Common myeloid progenitor, CD34-positive (primary cell): Measurements from ENCODE around the gene MSL1.

Source experiments
- CTCF ChIA-PET: fragments of 350-600 bp; sonication (Branson Sonifier 250); formaldehyde crosslinking; loops from one replicate; lab custom pipeline; 2021; ENCODE audit warnings: antibody characterized with exemption; lab: Charles Lee
- POLR2A ChIA-PET: fragments of 350-600 bp; sonication (Branson Sonifier 250); formaldehyde crosslinking; loops from one replicate; lab custom pipeline; 2021; ENCODE audit warnings: antibody characterized with exemption; lab: Charles Lee
- DNase-seq, 3 donors: peaks; one replicate each; pipeline versions ENCODE4 v3.0.0 to v3.0.0-alpha.2; 2013
- H3K27ac ChIP-seq, 2 experiments: 1 replicate in 1 of 2; 2 replicates in 1 of 2; pipeline ENCODE4 v1.7.0; 2013; ENCODE audit warnings: inconsistent platforms in 2 of 2, low read length in 2 of 2, mild to moderate bottlenecking in 2 of 2, low read depth in 1 of 2, moderate library complexity in 1 of 2; ENCODE audit not compliant: severe bottlenecking in 2 of 2, insufficient read depth in 1 of 2, poor library complexity in 1 of 2
- H3K27me3 ChIP-seq, 5 experiments: replicated peaks in 2 of 5; 1 replicate in 3 of 5; 2 replicates in 2 of 5; pipeline versions ENCODE4 v1.6.1 to v1.7.0; 2013; ENCODE audit warnings: low read length in 4 of 5, mild to moderate bottlenecking in 2 of 5, moderate library complexity in 2 of 5, inconsistent platforms in 1 of 5; ENCODE audit not compliant: insufficient read depth in 5 of 5, control insufficient read depth in 4 of 5
- H3K36me3 ChIP-seq, 4 experiments: 1 replicate in 2 of 4; 2 replicates in 2 of 4; pipeline versions ENCODE4 v1.6.1 to v1.7.0; 2013; ENCODE audit warnings: low read length in 3 of 4, control low read depth in 1 of 4, mild to moderate bottlenecking in 1 of 4; ENCODE audit not compliant: control insufficient read depth in 4 of 4, insufficient read depth in 4 of 4
- H3K4me1 ChIP-seq, 4 experiments: 1 replicate in 3 of 4; 2 replicates in 1 of 4; pipeline versions ENCODE4 v1.6.1 to v1.7.1; 2013; ENCODE audit warnings: low read length in 3 of 4, mild to moderate bottlenecking in 3 of 4, control low read depth in 1 of 4, inconsistent platforms in 1 of 4, moderate library complexity in 1 of 4; ENCODE audit not compliant: control insufficient read depth in 4 of 4, insufficient read depth in 4 of 4; ENCODE audit errors: control extremely low read depth in 1 of 4
- H3K4me3 ChIP-seq, 7 experiments: 1 replicate in 4 of 7; 2 replicates in 3 of 7; pipeline versions ENCODE4 v1.5.1 to v1.7.0; 2013; ENCODE audit warnings: mild to moderate bottlenecking in 7 of 7, low read length in 6 of 7, moderate library complexity in 6 of 7, inconsistent platforms in 2 of 7, low read depth in 2 of 7, control low read depth in 1 of 7; ENCODE audit not compliant: insufficient read depth in 4 of 7, control insufficient read depth in 1 of 7; ENCODE audit errors: extremely low read depth in 1 of 7
- H3K9me3 ChIP-seq, 5 experiments: 1 replicate in 4 of 5; 2 replicates in 1 of 5; pipeline versions ENCODE4 v1.6.1 to v1.7.1; 2013; ENCODE audit warnings: low read length in 4 of 5, mild to moderate bottlenecking in 2 of 5, inconsistent platforms in 1 of 5, low read depth in 1 of 5, moderate library complexity in 1 of 5; ENCODE audit not compliant: control insufficient read depth in 4 of 5, insufficient read depth in 2 of 5; ENCODE audit errors: control extremely low read depth in 1 of 5
- WGBS: methylation state at CpG from one replicate; pipeline ENCODE4 v1.1.5; 2013; ENCODE audit not compliant: insufficient coverage; 5-methylcytosine and 5-hydroxymethylcytosine counted together

Gene MSL1

DNA sequence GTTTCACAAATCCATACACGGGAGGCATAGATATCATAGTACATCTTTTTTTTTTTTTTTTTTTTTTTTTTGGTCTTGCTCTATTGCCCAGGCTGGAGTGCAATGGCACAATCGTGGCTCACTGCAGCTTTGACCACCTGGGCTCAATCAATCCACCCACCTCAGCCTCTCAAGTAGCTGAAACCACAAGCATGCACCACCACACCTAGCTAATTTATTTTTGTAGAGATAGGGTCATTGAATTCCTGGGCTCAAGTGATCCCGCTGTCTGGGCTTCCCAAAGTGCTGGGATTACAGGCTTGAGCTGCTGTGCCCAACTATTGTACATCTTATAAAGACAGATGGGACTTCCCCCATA is 52.0 kb downstream of the MSL1 start:
- Histone ChIP-seq H3K4me1 (peaks cover 0 to 16% (median 11%) of the 10 kb centered on the region in 4 experiments), H3K4me3 (no peak overlapping the region), H3K27me3 (peaks cover 0 to 7% (median 0%) of the 10 kb centered on the region in 5 experiments), H3K36me3 (peaks cover 19 to 53% (median 41%) of the 10 kb centered on the region in 4 experiments), H3K27ac (no peak overlapping the region), H3K9me3 (no peaks in the 10 kb centered on the region)
- no peak for DNase-seq
- WGBS, result 100% methylated on average over 1 of the region's 3 CpGs
- ChIA-PET CTCF (interaction anchor here (0.8 to 4.1 kb wide), 8 partner anchors 10 to 193 kb away, joined by 3 to 28 read pairs (median 4); partner anchors contain the start of gene PSMD3), POLR2A (interaction anchor here (0.7 kb wide), 1 partner anchor 46 kb away, joined by 4 read pairs; no protein-coding TSS in a partner anchor)

DNA sequence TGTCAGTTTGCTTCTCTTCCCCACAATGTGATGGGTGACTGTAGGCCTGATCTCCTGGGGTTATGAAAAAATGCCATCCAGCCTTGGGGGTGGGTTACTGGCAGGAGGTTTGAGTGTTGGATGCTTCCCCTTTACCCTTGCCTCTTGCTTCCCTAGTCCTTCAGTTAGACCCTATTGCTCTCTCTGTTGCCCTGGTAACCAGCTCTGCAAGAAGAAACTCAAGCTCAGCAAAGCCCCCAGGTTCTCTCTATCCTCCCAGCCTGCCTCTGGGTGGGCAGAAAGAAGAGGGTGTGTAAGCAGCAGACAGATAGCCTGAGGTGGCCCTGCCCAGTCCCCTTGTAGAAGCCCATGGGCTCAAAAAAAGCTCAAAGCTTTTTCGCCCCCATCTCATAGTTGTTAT is 52.7 kb downstream of the MSL1 start:
- ChIA-PET POLR2A (no interaction called here), CTCF (interaction anchor here (0.5 to 4.1 kb wide), 8 partner anchors 11 to 193 kb away, joined by 3 to 28 read pairs (median 4); partner anchors contain the start of gene PSMD3)
- H3K9me3 ChIP-seq, result no peaks in the 10 kb centered on the region
- DNase-seq, result peak in 2 of 3 donors; percentile 49 to 55
- peaks cover 0 to 8% (median 0%) of the 10 kb centered on the region in 5 experiments for H3K27me3 ChIP-seq
- H3K27ac ChIP-seq, result no peak overlapping the region
- H3K36me3 ChIP-seq, result peaks cover 19 to 46% (median 33%) of the 10 kb centered on the region in 4 experiments
- H3K4me1 ChIP-seq, result peaks cover 0 to 16% (median 11%) of the 10 kb centered on the region in 4 experiments
- H3K4me3 ChIP-seq, result no peak overlapping the region
- 100% methylated on average over 1 of the region's 1 CpG for WGBS

DNA sequence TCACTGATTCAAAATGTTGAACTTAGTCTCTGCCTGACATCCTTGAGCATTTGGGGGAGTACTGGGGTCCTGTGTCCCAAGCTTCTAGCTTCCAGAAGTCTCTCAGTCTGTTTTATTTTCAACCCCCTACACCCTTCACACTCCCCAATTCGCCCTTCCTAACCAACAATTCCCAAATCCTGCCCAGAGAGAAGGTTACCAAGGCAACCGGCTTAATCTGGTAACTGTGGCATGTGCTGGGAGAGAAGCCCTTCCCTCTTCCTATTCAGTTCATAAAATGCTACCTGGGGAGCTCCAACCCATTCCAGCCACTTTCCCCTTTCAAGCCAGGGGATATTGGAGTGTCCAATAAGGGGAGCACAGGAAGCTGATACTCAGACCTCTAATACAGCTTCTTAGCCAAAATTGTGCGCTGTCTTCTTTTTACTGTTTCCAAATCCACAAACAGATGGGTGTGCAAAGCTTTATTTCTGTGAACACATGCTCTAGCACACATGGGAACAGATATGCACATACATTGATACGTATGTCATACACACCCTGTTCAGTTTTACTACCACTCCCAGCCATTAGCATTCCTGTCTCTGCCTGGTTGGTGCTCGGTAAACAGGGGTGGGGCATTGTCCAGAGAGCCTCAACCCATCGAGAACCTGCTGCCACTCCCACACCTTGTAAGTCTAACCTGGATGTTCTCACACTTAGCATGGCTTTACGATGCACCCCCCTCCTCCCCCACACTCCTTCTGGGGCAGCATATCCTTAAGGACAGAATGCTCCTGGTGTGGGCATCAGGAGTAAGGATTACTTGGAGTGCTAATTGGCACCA is 54.4 kb downstream of the MSL1 start:
- DNase-seq, result no peak
- Histone ChIP-seq H3K36me3 (peaks cover 13 to 30% (median 19%) of the 10 kb centered on the region in 4 experiments), H3K9me3 (no peaks in the 10 kb centered on the region), H3K27ac (no peak overlapping the region), H3K4me3 (no peak overlapping the region), H3K27me3 (peaks cover 0 to 8% (median 0%) of the 10 kb centered on the region in 5 experiments), H3K4me1 (peaks cover 0 to 16% (median 11%) of the 10 kb centered on the region in 4 experiments)
- CTCF ChIA-PET, result interaction anchor here (0.5 to 4.1 kb wide), 9 partner anchors 9 to 71 kb away, joined by 3 to 28 read pairs (median 3); partner anchors contain the start of gene CASC3
- WGBS, result 96% methylated on average over 6 of the region's 7 CpGs
- POLR2A ChIA-PET, result no interaction called here

DNA sequence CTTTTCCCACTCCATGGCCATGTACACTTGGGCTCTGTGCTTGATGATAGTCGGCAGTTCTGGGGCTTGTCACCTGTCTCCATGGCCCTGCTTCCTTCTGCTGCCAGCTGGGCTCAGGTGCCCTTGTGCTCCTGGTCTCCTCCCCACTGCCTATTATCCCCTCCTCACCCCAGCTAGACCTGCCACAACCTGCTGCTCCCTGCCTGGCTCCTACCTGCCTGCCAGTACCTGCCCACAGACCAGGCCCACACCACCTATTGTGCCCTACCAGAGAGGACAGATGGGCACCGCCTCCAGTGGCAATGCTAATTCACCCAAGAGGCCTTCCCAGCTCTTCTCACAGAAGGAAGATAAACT is 55.0 kb downstream of the MSL1 start:
- DNase-seq, result no peak
- Histone ChIP-seq H3K27ac (no peak overlapping the region), H3K9me3 (no peaks in the 10 kb centered on the region), H3K27me3 (peaks cover 0 to 8% (median 0%) of the 10 kb centered on the region in 5 experiments), H3K4me1 (peaks cover 0 to 16% (median 11%) of the 10 kb centered on the region in 4 experiments), H3K4me3 (peak overlapping the region in 1 of 7 experiments; percentile 1), H3K36me3 (peaks cover 7 to 24% (median 14%) of the 10 kb centered on the region in 4 experiments)
- ChIA-PET CTCF (interaction anchor here (0.6 to 1.3 kb wide), 5 partner anchors 8 to 49 kb away, joined by 3 to 4 read pairs (median 3); no protein-coding TSS in a partner anchor), POLR2A (no interaction called here)
- 80% methylated on average over 1 of the region's 2 CpGs for WGBS

DNA sequence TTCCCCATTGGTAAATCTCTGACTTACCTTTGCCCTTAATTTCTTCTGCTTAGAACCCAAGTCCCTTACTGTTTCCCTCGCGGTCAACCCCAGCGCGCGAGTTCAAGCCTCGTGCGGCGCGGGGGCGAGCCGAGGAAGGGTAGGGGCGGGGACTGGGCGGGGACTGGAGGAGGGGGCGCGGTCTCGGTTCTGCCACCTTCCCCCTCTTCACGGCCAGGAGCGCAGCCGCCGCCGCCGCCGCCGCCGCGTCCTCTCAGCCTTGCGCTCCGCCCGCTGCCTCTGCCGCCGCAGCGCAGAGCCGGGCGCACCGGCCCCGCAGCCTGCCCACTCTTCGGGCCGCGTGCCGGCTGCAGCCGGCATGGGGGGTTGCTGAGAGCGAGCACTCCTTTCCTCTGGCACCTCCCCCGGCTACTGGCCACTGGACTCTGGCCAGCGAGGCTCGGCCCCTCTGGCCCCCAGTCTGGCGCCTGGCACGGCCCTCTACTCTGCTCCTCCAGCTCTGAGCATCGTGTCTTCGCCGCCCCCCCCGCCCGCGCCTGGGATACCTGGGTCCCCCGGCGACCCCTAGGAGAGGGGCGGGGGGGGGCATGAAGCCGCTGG is 55.6 kb downstream of the MSL1 start, which contains the start of gene RAPGEFL1:
TSS of gene RAPGEFL1 (plus strand) at position 196 of the 600 bp plus-strand sequence. CDS start at position 588, 392 bp downstream.
- ChIA-PET POLR2A (interaction anchor here (0.7 kb wide), 1 partner anchor 13 kb away, joined by 3 read pairs; no protein-coding TSS in a partner anchor), CTCF (interaction anchor here (0.6 to 7.7 kb wide), 3 partner anchors 9 to 14 kb away, joined by 3 to 70 read pairs (median 3); no protein-coding TSS in a partner anchor)
- WGBS, result under 1% methylated on average over 36 of the region's 57 CpGs

DNA sequence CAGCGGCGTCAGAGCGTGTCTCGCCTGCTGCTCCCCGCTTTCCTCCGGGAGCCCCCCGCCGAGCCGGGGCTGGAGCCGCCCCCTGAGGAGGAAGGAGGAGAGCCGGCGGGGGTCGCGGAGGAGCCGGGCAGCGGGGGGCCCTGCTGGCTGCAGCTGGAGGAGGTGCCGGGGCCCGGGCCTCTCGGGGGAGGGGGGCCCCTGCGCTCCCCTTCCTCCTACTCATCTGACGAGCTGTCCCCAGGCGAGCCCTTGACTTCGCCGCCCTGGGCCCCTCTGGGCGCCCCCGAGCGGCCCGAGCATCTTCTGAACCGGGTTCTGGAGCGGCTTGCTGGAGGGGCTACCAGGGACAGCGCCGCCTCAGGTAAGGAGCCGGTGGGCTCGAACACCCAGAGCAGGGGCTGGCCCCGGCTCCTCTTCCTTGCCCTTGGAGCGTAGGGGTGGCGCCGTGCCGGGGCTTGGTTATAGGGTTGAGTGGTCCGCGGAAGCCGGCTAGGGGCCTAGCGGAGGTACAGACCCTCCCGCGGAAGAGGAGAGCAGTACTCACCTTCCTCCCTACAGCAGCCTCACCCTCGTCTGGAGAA is 56.3 kb downstream of the MSL1 start:
- H3K4me3 ChIP-seq, result peak overlapping the region in 4 of 7 experiments; percentile 21 to 75 (median 48)
- 16% methylated on average over 32 of the region's 46 CpGs for WGBS
- CTCF ChIA-PET, result interaction anchor here (0.6 to 7.7 kb wide), 5 partner anchors 10 to 500 kb away, joined by 3 to 70 read pairs (median 5); partner anchors contain the start of gene CASC3

More for the DNA sequence above, 55.6 kb downstream of the MSL1 start, which contains the start of gene RAPGEFL1:
- Histone ChIP-seq H3K36me3 (peaks cover 5 to 18% (median 9%) of the 10 kb centered on the region in 4 experiments), H3K4me3 (peak within 1 kb of the TSS; percentile 45 to 75 (median 52)), H3K27ac (no peak within 1 kb of the TSS), H3K9me3 (no peaks in the 10 kb centered on the region), H3K27me3 (peaks cover 0 to 8% (median 0%) of the 10 kb centered on the region in 5 experiments), H3K4me1 (peaks cover 0 to 16% (median 11%) of the 10 kb centered on the region in 4 experiments)
- peak; percentile 76 to 88 (median 83) for DNase-seq

More for the DNA sequence above, 56.3 kb downstream of the MSL1 start:
- Histone ChIP-seq H3K9me3 (no peaks in the 10 kb centered on the region), H3K4me1 (peaks cover 0 to 16% (median 11%) of the 10 kb centered on the region in 4 experiments), H3K27me3 (peaks cover 0 to 8% (median 0%) of the 10 kb centered on the region in 5 experiments), H3K36me3 (peaks cover 5 to 14% (median 9%) of the 10 kb centered on the region in 4 experiments), H3K27ac (no peak overlapping the region)
- peak in 2 of 3 donors; percentile 35 to 36 for DNase-seq
- POLR2A ChIA-PET, result interaction anchor here (0.7 to 1.2 kb wide), 3 partner anchors 12 to 30 kb away, joined by 3 to 4 read pairs (median 3); no protein-coding TSS in a partner anchor
